PC-9 (cell line): Measurements from ENCODE around the gene FGF10. TPM values are rescaled to one million over a fixed set of nuclear protein-coding genes. Genes with fewer than 3 reads are reported as not detected.

Experiments used
- BruUV-seq: library from RNA; stranded (reverse); fragments of 400-500 nt; replicated peaks from 2 replicates; lab custom pipeline; 2021; lab: Mats Ljungman, UMichigan
- CTCF ChIA-PET: fragments of 300-600 bp; sonication (Branson Sonifier 250); formaldehyde crosslinking; loops from one replicate; lab custom pipeline; 2022; ENCODE audit warnings: antibody characterized with exemption; lab: Charles Lee
- POLR2A ChIA-PET: fragments of 300-600 bp; sonication (Branson Sonifier 250); formaldehyde crosslinking; loops from one replicate; lab custom pipeline; 2022; ENCODE audit warnings: antibody characterized with exemption; ENCODE audit not compliant: unreplicated experiment; lab: Charles Lee
- DNase-seq, 2 experiments: peaks; one replicate each; pipeline versions ENCODE4 v3.0.0 to v3.0.0-alpha.2; 2015 to 2022; ENCODE audit warnings: mixed read lengths in 1 of 2
- H2AFZ ChIP-seq: fragments of 200-600 bp; sonication (generic); 2 replicates; pipeline ENCODE4 v1.8.1; 2017; ENCODE audit warnings: antibody characterized with exemption
- H3F3A ChIP-seq: fragments of 200-600 bp; sonication (generic); 2 replicates; pipeline ENCODE4 v1.8.1; 2017; ENCODE audit warnings: antibody characterized with exemption, mild to moderate bottlenecking, low read depth; ENCODE audit not compliant: insufficient read depth
- H3K27ac ChIP-seq: fragments of 200-600 bp; sonication (generic); 2 replicates; pipeline ENCODE4 v1.6.1; 2016; ENCODE audit warnings: mixed run types
- H3K27me3 ChIP-seq: fragments of 200-600 bp; sonication (generic); 2 replicates; pipeline ENCODE4 v1.6.1; 2016; ENCODE audit warnings: low read depth, mixed run types; ENCODE audit not compliant: insufficient read depth
- H3K36me3 ChIP-seq: fragments of 200-600 bp; sonication (generic); 2 replicates; pipeline ENCODE4 v1.6.1; 2016; ENCODE audit warnings: low read depth, mixed run types
- H3K4me1 ChIP-seq: fragments of 200-600 bp; sonication (generic); replicated peaks from 2 replicates; pipeline ENCODE4 v1.6.1; 2016; ENCODE audit warnings: mixed run types; ENCODE audit not compliant: insufficient read depth
- H3K4me2 ChIP-seq: fragments of 200-600 bp; sonication (generic); 2 replicates; pipeline ENCODE4 v1.6.1; 2017; ENCODE audit warnings: mixed run types
- H3K4me3 ChIP-seq: fragments of 200-600 bp; sonication (generic); 2 replicates; pipeline ENCODE4 v1.6.1; 2016; ENCODE audit warnings: mixed run types
- H3K79me2 ChIP-seq: fragments of 200-600 bp; sonication (generic); 2 replicates; pipeline ENCODE4 v1.6.1; 2017; ENCODE audit warnings: low read depth, mixed run types
- H3K9me2 ChIP-seq: fragments of 200-600 bp; sonication (generic); 2 replicates; pipeline ENCODE4 v1.8.1; 2017; ENCODE audit warnings: mild to moderate bottlenecking; ENCODE audit not compliant: insufficient read depth
- H3K9me3 ChIP-seq: fragments of 200-600 bp; sonication (generic); 2 replicates; pipeline ENCODE4 v1.8.1; 2016; ENCODE audit warnings: low read depth; ENCODE audit not compliant: insufficient read depth
- H4K20me1 ChIP-seq: fragments of 200-600 bp; sonication (generic); 2 replicates; pipeline ENCODE4 v1.8.1; 2017; ENCODE audit not compliant: insufficient read depth
- EZH2 ChIP-seq: fragments of 200-600 bp; sonication (generic); IDR thresholded peaks from 2 replicates; pipeline ENCODE4 v1.8.0; 2017; ENCODE audit warnings: antibody characterized with exemption, low read depth
- intact Hi-C: fragments of 100-400 bp; cut with micrococcal nuclease; formaldehyde crosslinking; loops from one replicate; pipeline ENCODE4 v1.10.0; 2022; ENCODE audit not compliant: unreplicated experiment
- total RNA-seq: library from RNA; stranded (reverse); gene quantifications from 2 replicates; pipeline ENCODE4 v1.2.3, GENCODE V29; 2021
- TF ChIP-seq, protein P1 (sequence below): fragments of 200-600 bp; sonication (generic); conservative IDR thresholded peaks from 2 replicates; pipeline ENCODE4 v1.6.1; 2017; ENCODE audit warnings: mixed run types, antibody characterized with exemption, mild to moderate bottlenecking, moderate library complexity

Gene FGF10
- total RNA-seq, 1 experiment from 2014 or later: not detected

DNA sequence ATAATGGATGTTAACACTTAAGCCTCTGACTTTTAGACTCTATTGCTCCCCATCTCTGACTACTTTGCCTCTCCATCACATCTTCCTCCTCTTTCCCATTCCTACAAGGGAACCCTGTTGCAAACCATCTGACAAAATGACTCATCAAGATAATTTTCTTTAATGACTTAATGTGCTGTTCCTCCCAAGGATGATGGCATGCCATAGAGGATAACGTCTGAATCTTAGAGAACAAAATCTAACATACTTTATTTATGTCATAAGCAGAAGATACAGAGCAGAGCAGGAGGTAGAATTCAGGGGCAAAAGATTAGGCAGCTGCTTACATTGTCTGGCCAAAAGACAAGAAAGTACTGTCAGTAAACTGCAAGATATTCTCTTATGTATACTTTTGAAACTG, 76.8 kb downstream of the FGF10 start:
- DNase-seq: no peak
- no peaks in the 10 kb centered on the region for H3K36me3 ChIP-seq
- ChIA-PET CTCF (interaction anchor here (0.6 kb wide), 1 partner anchor 53 kb away, joined by 3 read pairs; no protein-coding TSS in a partner anchor), POLR2A (no interaction called here)
- intact Hi-C loops: no loop called here
- H3K4me1 ChIP-seq: no peaks in the 10 kb centered on the region
- H4K20me1 ChIP-seq: no peaks in the 10 kb centered on the region
- H3K27me3 ChIP-seq: no peaks in the 10 kb centered on the region
- no peaks in the 10 kb centered on the region for H3K9me3 ChIP-seq
- TF ChIP-seq, protein P1, sequence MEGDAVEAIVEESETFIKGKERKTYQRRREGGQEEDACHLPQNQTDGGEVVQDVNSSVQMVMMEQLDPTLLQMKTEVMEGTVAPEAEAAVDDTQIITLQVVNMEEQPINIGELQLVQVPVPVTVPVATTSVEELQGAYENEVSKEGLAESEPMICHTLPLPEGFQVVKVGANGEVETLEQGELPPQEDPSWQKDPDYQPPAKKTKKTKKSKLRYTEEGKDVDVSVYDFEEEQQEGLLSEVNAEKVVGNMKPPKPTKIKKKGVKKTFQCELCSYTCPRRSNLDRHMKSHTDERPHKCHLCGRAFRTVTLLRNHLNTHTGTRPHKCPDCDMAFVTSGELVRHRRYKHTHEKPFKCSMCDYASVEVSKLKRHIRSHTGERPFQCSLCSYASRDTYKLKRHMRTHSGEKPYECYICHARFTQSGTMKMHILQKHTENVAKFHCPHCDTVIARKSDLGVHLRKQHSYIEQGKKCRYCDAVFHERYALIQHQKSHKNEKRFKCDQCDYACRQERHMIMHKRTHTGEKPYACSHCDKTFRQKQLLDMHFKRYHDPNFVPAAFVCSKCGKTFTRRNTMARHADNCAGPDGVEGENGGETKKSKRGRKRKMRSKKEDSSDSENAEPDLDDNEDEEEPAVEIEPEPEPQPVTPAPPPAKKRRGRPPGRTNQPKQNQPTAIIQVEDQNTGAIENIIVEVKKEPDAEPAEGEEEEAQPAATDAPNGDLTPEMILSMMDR: no peak
- no peak for TF ChIP-seq EZH2
- no peak overlapping the region for H3K4me2 ChIP-seq
- H2AFZ ChIP-seq: no peak overlapping the region
- no TSS peak for BruUV-seq
- H3F3A ChIP-seq: no peaks in the 10 kb centered on the region
- H3K27ac ChIP-seq: no peak overlapping the region
- H3K79me2 ChIP-seq: no peaks in the 10 kb centered on the region
- no peak overlapping the region for H3K4me3 ChIP-seq
- no peaks in the 10 kb centered on the region for H3K9me2 ChIP-seq

DNA sequence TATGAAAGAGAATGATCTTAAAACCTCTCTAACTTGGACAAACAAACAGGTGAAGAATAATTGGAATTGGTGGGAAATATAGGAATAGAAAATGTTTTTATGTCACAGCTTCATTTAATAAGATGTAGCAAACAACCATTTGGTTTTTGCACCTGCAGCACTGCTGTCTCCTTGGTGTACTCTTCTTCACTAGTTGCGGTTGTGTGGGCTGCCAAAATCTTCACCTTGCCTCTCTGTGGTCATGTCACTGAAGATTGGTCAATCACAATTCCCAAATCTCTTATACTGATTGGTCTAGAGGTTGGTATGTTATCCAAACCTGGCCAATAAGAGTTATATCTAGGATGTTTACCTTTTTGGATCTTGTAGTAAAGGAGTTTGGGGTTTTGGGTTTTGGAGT, 88.7 kb downstream of the FGF10 start:
- no peak for DNase-seq
- Histone ChIP-seq H3K4me1 (no peaks in the 10 kb centered on the region), H3K4me2 (no peak overlapping the region), H3K9me3 (no peaks in the 10 kb centered on the region), H3K36me3 (no peaks in the 10 kb centered on the region), H3K9me2 (no peaks in the 10 kb centered on the region), H4K20me1 (no peaks in the 10 kb centered on the region), H2AFZ (no peak overlapping the region), H3K79me2 (no peaks in the 10 kb centered on the region), H3K27me3 (no peaks in the 10 kb centered on the region), H3F3A (no peaks in the 10 kb centered on the region), H3K4me3 (no peak overlapping the region), H3K27ac (no peak overlapping the region)
- intact Hi-C loops: no loop called here
- no TSS peak for BruUV-seq
- ChIA-PET POLR2A (no interaction called here), CTCF (no interaction called here)
- no peak for TF ChIP-seq EZH2
- TF ChIP-seq, protein P1: no peak

DNA sequence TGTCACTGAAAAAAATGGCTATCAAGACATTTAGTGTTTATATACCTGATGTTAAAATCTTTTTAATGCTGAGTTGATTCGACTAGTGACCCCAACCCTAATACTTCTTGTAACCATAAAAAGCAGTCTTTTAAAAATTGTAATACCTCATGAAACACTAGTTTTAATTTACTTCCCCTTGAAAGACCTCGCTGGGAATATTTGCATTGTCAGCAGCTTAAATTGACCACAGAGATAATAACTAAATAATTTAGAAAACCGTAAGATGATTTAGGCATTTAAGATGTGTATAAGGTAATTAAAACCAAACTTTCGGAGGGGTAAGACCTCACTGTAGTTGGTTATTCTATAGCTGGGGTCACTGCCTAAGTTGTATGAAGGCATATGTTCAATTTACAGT, 89.8 kb downstream of the FGF10 start:
- Histone ChIP-seq H3K4me2 (no peak overlapping the region), H3F3A (no peaks in the 10 kb centered on the region), H3K9me2 (no peaks in the 10 kb centered on the region), H3K4me1 (no peaks in the 10 kb centered on the region), H4K20me1 (no peaks in the 10 kb centered on the region), H3K4me3 (no peak overlapping the region), H3K79me2 (no peaks in the 10 kb centered on the region), H3K27ac (no peak overlapping the region), H3K36me3 (no peaks in the 10 kb centered on the region), H3K27me3 (no peaks in the 10 kb centered on the region), H3K9me3 (no peaks in the 10 kb centered on the region), H2AFZ (no peak overlapping the region)
- POLR2A ChIA-PET: no interaction called here
- TF ChIP-seq, protein P1: no peak
- no peak for TF ChIP-seq EZH2
- intact Hi-C loops: no loop called here
- DNase-seq: no peak
- no TSS peak for BruUV-seq
- CTCF ChIA-PET: no interaction called here
